A549 (cell line): ENCODE results near the gene CFAP97D2. TPM values are rescaled to one million over a fixed set of nuclear protein-coding genes. Genes with fewer than 3 reads are reported as not detected.
A peak's percentile ranks its signal among the peaks of the same experiment; 100 is the strongest.
"Not testable (repeated sequence)": the region's sequence is repeated elsewhere in the genome, so short reads cannot be mapped to it uniquely, and the experiment has no call there.

Source experiments
- ATAC-seq, 2 experiments: fragments of 200-7000 bp in 1 of 2; fragments of >200 bp in 1 of 2; cut with Nextera tagmentation in 1 of 2; cut with Tn5 transposase in 1 of 2; 3 replicates each; pipeline versions ENCODE4 v1.8.0 to v1.9.1; 2018 to 2020; ENCODE audit warnings: mild to moderate bottlenecking in 1 of 2, moderate library complexity in 1 of 2
- CTCF ChIA-PET: fragments of 300-600 bp; sonication (Branson Sonifier 250); formaldehyde crosslinking; extraction: SDS; loops from one replicate; lab custom pipeline; 2021; ENCODE audit warnings: antibody characterized with exemption, inconsistent platforms; lab: Yijun Ruan, JAX
- POLR2A ChIA-PET: fragments of 350-600 bp; formaldehyde crosslinking; extraction: SDS; loops from one replicate; lab custom pipeline; 2021; ENCODE audit warnings: antibody characterized with exemption, inconsistent platforms; lab: Yijun Ruan, JAX
- DNase-seq, 2 experiments: peaks; one replicate each; pipeline versions ENCODE4 v3.0.0 to v3.0.0-alpha.2; 2011 to 2016; ENCODE audit warnings: low read depth in 1 of 2, low spot score in 1 of 2
- FAIRE-seq: peaks from 2 replicates; lab custom pipeline; 2011; peaks lifted over from hg19 to GRCh38; lab: Jason Lieb, UNC
- H3K27ac ChIP-seq, 2 experiments: fragments of >200 bp; sonication (Bioruptor Twin); formaldehyde crosslinking; 3 replicates each; pipeline ENCODE4 v1.5.1; 2016 to 2017
- H3K4me1 ChIP-seq: fragments of >200 bp; sonication (Bioruptor Twin); formaldehyde crosslinking; 3 replicates; pipeline ENCODE4 v1.6.1; 2016
- H3K4me2 ChIP-seq: fragments of >200 bp; sonication (Bioruptor Twin); formaldehyde crosslinking; 3 replicates; pipeline ENCODE4 v1.6.1; 2016
- H3K4me3 ChIP-seq: fragments of >200 bp; sonication (Bioruptor Twin); formaldehyde crosslinking; 3 replicates; pipeline ENCODE4 v1.5.1; 2016
- H3K9me3 ChIP-seq: fragments of >200 bp; sonication (Bioruptor Twin); formaldehyde crosslinking; 3 replicates; pipeline ENCODE4 v1.6.1; 2016
- CBX2 ChIP-seq: fragments of 200-600 bp; sonication (generic); IDR thresholded peaks from 2 replicates; pipeline ENCODE4 v1.6.1; 2016; ENCODE audit warnings: low read depth, mild to moderate bottlenecking, borderline replicate concordance
- CEBPB ChIP-seq, 2 experiments: fragments of >200 bp in 1 of 2; sonication (Bioruptor Twin) in 1 of 2; formaldehyde crosslinking in 1 of 2; IDR thresholded peaks; 2 replicates each; pipeline ENCODE4 v1.6.1; 2012 to 2016
- CHD4 ChIP-seq: fragments of 200-600 bp; sonication (generic); IDR thresholded peaks from 2 replicates; pipeline ENCODE4 v1.6.1; 2016; ENCODE audit warnings: antibody characterized with exemption, mild to moderate bottlenecking, borderline replicate concordance
- EP300 ChIP-seq, 2 experiments: fragments of >200 bp; sonication (Bioruptor Twin); formaldehyde crosslinking; IDR thresholded peaks; 2 replicates in 1 of 2; 3 replicates in 1 of 2; pipeline ENCODE4 v1.6.1; 2016 to 2017
- HOXB5 ChIP-seq: fragments of 250-450 bp; sonication (Bioruptor Pico); IDR thresholded peaks from 2 replicates; pipeline ENCODE4 v1.5.0; 2020; ENCODE audit warnings: mild to moderate bottlenecking, moderate library complexity
- MAFK ChIP-seq: fragments of 450-650 bp; IDR thresholded peaks from 2 replicates; pipeline ENCODE4 v1.6.1; 2014; ENCODE audit not compliant: partially characterized antibody
- MYC ChIP-seq: IDR thresholded peaks from 2 replicates; pipeline ENCODE4 v1.6.1; 2012; ENCODE audit warnings: mild to moderate bottlenecking, inconsistent platforms, low read length, improper control_type of control experiment, borderline replicate concordance
- PHF8 ChIP-seq: fragments of 200-600 bp; sonication (generic); IDR thresholded peaks from 2 replicates; pipeline ENCODE4 v1.6.1; 2016; ENCODE audit warnings: low read depth, mild to moderate bottlenecking, antibody characterized with exemption, moderate library complexity, borderline replicate concordance
- RFX5 ChIP-seq: fragments of 450-650 bp; IDR thresholded peaks from 2 replicates; pipeline ENCODE4 v1.7.1; 2014; ENCODE audit warnings: antibody characterized with exemption, mild to moderate bottlenecking, moderate library complexity
- ZSCAN20 ChIP-seq: fragments of 250-450 bp; sonication (Bioruptor Pico); IDR thresholded peaks from 2 replicates; pipeline ENCODE4 v1.8.0; 2022; ENCODE audit warnings: mild to moderate bottlenecking, moderate library complexity
- WGBS: methylation state at CpG from one replicate; pipeline ENCODE4 v1.1.6; 2017; ENCODE audit errors: missing lambda C conversion rate; 5-methylcytosine and 5-hydroxymethylcytosine counted together
- polyA plus RNA-seq, 4 experiments: library from polyadenylated mRNA; depleted of rRNA in 3 of 4; stranded (reverse); fragments of >200 nt; fragmentation: RNase III in 1 of 4; extraction: RNeasy Plus Mini Kit Qiagen cat#74134 plus additional on column Dnase treatment in 1 of 4; gene quantifications; 2 replicates in 3 of 4; 3 replicates in 1 of 4; pipeline ENCODE4 v1.2.3, GENCODE V29; 2011 to 2017
- TF ChIP-seq, protein P1 (sequence below): fragments of 200-600 bp; sonication (generic); IDR thresholded peaks from 2 replicates; pipeline ENCODE4 v1.6.1; 2016; ENCODE audit warnings: antibody characterized with exemption, mild to moderate bottlenecking, moderate library complexity
- TF ChIP-seq, protein P2 (sequence below): IDR thresholded peaks from 2 replicates; pipeline ENCODE4 v1.6.1; 2012
- TF ChIP-seq, protein P3 (sequence below): fragments of 250-450 bp; sonication (Bioruptor Pico); IDR thresholded peaks from 2 replicates; pipeline ENCODE4 v1.5.0; 2021; ENCODE audit warnings: mild to moderate bottlenecking, moderate library complexity, borderline replicate concordance
- TF ChIP-seq, protein P4 (sequence below): IDR thresholded peaks from 2 replicates; pipeline ENCODE4 v1.6.1; 2012; ENCODE audit warnings: low read depth, borderline replicate concordance

The CFAP97D2 gene
- polyA plus RNA-seq, 2 of the 4 experiments (the other 2 are of a cell fraction): not detected

DNA sequence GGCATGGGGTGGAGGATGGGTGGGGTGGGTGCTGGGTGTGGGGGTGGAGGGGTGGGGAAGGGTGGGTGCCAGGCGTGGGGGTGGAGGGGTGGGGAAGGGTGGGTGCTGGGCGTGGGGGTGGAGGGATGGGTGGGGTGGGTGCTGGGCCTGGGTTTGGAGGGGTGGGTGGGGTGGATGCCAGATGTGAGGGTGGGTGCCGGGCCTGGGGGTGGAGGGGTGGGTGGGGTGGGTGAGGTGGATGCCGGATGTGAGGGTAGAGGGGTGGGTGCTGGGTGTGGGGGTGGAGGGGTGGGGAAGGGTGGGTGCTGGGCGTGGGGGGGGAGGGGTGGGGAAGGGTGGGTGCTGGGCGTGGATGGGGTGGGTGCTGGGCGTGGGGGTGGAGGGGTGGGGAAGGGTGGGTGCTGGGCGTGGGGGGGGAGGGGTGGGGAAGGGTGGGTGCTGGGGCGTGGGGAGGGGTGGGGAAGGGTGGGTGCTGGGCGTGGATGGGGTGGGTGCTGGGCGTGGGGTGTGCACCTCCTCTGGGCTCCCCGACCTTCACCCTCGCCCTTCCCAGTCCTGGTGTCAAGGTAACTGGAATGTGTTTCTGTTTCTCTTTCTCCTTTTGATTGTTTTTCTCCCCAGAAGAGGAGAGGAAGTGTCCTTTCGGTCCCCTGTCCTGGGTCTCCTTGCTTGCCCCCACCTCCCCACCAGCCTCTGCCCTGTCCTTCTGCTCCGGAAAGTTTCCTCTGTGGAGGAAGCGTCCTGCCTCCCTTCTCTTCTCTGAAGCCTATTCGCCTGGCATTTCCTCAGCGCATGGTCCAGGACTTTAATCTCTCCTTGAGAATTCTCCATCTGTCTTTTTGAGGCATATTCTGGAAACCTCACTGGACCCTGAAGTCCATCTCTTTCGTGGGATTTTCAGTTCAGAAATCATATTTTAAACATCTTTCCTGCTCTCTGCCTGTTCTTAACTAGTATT, 22.9 kb upstream of the CFAP97D2 start:
- Histone ChIP-seq H3K9me3 (no peaks in the 10 kb centered on the region), H3K27ac (peak overlapping the region; percentile 10 to 71; a peak in 3 of 6 replicates), H3K4me2 (peak overlapping the region; percentile 71), H3K4me1 (no peaks in the 10 kb centered on the region), H3K4me3 (0 out of 3 replicates have a peak overlapping the region, but pooled peaks have one; percentile 24)
- POLR2A ChIA-PET: no interaction called here
- no peak for DNase-seq
- no peak for FAIRE-seq
- TF ChIP-seq CEBPB (IDR thresholded peaks at IDR 0.05): no peak
- TF ChIP-seq, protein P1, sequence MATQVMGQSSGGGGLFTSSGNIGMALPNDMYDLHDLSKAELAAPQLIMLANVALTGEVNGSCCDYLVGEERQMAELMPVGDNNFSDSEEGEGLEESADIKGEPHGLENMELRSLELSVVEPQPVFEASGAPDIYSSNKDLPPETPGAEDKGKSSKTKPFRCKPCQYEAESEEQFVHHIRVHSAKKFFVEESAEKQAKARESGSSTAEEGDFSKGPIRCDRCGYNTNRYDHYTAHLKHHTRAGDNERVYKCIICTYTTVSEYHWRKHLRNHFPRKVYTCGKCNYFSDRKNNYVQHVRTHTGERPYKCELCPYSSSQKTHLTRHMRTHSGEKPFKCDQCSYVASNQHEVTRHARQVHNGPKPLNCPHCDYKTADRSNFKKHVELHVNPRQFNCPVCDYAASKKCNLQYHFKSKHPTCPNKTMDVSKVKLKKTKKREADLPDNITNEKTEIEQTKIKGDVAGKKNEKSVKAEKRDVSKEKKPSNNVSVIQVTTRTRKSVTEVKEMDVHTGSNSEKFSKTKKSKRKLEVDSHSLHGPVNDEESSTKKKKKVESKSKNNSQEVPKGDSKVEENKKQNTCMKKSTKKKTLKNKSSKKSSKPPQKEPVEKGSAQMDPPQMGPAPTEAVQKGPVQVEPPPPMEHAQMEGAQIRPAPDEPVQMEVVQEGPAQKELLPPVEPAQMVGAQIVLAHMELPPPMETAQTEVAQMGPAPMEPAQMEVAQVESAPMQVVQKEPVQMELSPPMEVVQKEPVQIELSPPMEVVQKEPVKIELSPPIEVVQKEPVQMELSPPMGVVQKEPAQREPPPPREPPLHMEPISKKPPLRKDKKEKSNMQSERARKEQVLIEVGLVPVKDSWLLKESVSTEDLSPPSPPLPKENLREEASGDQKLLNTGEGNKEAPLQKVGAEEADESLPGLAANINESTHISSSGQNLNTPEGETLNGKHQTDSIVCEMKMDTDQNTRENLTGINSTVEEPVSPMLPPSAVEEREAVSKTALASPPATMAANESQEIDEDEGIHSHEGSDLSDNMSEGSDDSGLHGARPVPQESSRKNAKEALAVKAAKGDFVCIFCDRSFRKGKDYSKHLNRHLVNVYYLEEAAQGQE: no peak
- no peak for TF ChIP-seq MAFK
- TF ChIP-seq CHD4: no peak
- no peak for TF ChIP-seq PHF8
- TF ChIP-seq EP300 (IDR thresholded peaks at IDR 0.05): no peak
- TF ChIP-seq, protein P2, sequence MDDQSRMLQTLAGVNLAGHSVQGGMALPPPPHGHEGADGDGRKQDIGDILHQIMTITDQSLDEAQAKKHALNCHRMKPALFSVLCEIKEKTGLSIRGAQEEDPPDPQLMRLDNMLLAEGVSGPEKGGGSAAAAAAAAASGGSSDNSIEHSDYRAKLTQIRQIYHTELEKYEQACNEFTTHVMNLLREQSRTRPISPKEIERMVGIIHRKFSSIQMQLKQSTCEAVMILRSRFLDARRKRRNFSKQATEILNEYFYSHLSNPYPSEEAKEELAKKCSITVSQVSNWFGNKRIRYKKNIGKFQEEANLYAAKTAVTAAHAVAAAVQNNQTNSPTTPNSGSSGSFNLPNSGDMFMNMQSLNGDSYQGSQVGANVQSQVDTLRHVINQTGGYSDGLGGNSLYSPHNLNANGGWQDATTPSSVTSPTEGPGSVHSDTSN: no peak
- no peak for TF ChIP-seq RFX5
- TF ChIP-seq ZSCAN20 (CRISPR knock-in tag): no peak
- TF ChIP-seq HOXB5 (CRISPR knock-in tag): no peak
- TF ChIP-seq, protein P3, sequence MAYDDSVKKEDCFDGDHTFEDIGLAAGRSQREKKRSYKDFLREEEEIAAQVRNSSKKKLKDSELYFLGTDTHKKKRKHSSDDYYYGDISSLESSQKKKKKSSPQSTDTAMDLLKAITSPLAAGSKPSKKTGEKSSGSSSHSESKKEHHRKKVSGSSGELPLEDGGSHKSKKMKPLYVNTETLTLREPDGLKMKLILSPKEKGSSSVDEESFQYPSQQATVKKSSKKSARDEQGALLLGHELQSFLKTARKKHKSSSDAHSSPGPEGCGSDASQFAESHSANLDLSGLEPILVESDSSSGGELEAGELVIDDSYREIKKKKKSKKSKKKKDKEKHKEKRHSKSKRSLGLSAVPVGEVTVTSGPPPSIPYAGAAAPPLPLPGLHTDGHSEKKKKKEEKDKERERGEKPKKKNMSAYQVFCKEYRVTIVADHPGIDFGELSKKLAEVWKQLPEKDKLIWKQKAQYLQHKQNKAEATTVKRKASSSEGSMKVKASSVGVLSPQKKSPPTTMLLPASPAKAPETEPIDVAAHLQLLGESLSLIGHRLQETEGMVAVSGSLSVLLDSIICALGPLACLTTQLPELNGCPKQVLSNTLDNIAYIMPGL (CRISPR knock-in tag): no peak
- WGBS: 15% methylated on average over 10 of the region's 19 CpGs
- CTCF ChIA-PET: no interaction called here
- peak; percentile 23 to 68; a peak in 3 of 6 replicates for ATAC-seq

DNA sequence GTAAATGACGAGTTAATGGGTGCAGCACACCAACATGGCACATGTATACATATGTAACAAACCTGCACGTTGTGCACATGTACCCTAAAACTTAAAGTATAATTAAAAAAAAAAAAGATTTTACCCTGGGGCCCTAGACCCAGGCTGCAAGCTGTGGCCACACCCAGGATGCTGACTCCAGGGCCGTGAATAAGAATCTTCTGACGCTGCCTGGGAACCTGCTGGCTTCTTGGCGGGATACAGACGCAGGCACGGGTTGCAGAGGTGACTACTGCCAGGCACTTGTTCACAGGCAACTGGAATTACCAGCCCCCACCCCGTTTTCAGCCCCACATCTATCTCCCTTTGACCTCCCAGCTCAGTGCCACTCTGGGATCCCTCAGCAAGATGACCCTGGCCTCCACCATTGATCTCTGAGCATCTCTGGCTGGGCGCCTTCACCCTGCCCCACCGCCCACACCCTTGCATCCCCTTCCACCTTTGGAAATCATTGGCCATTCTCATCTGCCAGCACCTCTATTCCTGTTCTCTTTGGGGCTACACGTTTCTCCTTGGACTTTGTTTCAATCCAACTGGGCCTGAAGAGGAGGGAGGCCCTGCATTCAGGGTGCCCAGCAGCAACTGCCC, 21.1 kb upstream of the CFAP97D2 start:
- Histone ChIP-seq H3K9me3 (no peaks in the 10 kb centered on the region), H3K4me3 (no peak overlapping the region), H3K4me1 (no peaks in the 10 kb centered on the region), H3K4me2 (no peak overlapping the region), H3K27ac (no peak overlapping the region)
- 67% methylated on average over 10 of the region's 11 CpGs for WGBS
- TF ChIP-seq MYC (no peak), CBX2 (no peak)
- TF ChIP-seq, protein P4, sequence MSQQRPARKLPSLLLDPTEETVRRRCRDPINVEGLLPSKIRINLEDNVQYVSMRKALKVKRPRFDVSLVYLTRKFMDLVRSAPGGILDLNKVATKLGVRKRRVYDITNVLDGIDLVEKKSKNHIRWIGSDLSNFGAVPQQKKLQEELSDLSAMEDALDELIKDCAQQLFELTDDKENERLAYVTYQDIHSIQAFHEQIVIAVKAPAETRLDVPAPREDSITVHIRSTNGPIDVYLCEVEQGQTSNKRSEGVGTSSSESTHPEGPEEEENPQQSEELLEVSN: no peak
- POLR2A ChIA-PET: no interaction called here
- CTCF ChIA-PET: no interaction called here
- DNase-seq (no peak), FAIRE-seq (no peak), ATAC-seq (no peak)

DNA sequence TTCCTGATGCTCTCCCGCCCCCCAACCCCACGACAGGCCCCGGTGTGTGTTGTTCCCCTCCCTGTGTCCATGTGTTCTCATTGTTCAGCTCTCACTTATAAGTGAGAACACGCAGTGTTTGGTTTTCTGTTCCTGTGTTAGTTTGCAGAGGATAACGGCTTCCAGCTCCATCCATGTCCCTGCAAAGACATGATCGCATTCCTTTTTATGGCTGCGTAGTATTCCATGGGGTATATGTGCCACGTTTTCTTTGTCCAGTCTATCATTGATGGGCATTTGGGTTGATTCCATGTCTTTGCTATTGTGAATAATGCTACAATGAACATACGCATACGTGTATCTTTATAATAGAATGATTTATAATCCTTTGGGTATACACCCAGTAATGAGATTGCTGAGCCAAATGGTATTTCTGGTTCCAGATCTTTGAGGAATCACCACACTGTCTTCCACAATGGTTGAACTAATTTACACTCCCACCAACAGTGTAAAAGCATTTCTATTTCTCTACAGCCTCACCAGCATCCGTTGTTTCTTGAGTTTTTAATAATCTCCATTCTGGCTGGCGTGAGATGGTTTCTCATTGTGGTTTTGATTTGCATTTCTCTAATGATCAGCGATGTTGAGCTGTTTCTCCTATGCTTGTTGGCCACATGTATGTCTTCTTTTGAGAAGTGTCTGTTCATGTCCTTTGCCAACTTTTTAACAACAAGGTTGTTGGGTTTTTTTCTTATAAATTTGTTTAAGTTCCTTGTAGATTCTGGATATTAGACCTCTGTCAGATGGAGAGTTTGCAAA, 20.0 kb upstream of the CFAP97D2 start:
- H3K9me3 ChIP-seq, FAIRE-seq, CTCF ChIA-PET, H3K4me3 ChIP-seq, ATAC-seq, H3K4me1 ChIP-seq, H3K27ac ChIP-seq, DNase-seq, POLR2A ChIA-PET, H3K4me2 ChIP-seq: not testable (repeated sequence)
- WGBS: 66% methylated on average over 12 of the region's 13 CpGs
